Airway epithelial cell (primary cell): Measurements from ENCODE around the gene CENPVL1. TPM values are rescaled to one million over a fixed set of nuclear protein-coding genes. Genes with fewer than 3 reads are reported as not detected.

Experiments
- total RNA-seq: library from RNA; depleted of rRNA; stranded (reverse); fragments of >200 nt; gene quantifications from 2 replicates; pipeline ENCODE4 v1.2.3, GENCODE V29; 2015

CENPVL1 gene
- not detected in 2 replicates for total RNA-seq

DNA sequence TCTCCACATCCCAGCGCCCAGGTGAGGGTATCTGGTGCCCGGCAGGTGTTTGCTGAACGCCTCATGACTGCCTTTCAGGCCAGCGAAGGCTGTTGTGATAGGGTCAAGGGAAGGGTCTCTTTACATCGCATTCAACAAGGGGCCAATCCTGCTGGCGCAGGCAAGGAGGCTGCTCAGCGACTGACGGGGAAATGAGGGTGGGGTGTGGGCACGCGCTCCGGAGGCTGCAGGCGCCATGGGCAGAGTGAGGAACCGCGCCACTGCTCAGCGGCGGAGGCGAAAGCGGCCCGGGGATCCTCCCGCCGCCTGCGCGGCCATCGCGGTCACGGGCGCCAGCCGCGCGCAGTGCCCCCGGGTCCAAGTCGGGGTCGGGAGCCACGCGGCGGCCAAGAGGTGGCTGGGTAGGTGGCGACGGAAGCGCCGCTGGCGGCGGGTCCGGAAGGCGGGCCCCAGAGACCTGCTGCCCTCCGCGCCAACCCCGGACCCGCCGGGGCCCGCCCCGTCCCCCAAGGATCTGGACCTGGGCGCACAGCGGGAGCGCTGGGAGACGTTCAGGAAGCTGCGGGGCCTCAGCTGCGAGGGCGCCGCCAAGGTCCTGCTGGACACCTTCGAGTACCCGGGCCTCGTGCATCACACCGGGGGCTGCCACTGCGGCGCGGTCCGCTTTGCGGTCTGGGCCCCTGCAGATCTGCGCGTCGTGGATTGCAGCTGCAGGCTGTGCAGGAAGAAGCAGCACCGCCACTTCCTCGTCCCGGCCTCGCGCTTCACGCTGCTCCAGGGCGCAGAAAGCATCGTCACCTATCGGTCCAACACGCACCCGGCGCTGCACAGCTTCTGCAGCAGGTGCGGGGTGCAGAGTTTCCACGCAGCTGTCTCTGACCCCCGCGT is at the start of gene CENPVL1:
Gene CENPVL1 (plus strand): TSS at position 236 of the 888 bp plus-strand sequence. CDS start 0 bp downstream, at position 236.

GRCh38 chrX:51682720-51683062 is 27.6 kb upstream of the CENPVL1 start, which contains the start of gene CENPVL2:
Gene CENPVL2 (minus strand): TSS chrX:51682831. CDS start chrX:51682831, 0 bp downstream.

DNA sequence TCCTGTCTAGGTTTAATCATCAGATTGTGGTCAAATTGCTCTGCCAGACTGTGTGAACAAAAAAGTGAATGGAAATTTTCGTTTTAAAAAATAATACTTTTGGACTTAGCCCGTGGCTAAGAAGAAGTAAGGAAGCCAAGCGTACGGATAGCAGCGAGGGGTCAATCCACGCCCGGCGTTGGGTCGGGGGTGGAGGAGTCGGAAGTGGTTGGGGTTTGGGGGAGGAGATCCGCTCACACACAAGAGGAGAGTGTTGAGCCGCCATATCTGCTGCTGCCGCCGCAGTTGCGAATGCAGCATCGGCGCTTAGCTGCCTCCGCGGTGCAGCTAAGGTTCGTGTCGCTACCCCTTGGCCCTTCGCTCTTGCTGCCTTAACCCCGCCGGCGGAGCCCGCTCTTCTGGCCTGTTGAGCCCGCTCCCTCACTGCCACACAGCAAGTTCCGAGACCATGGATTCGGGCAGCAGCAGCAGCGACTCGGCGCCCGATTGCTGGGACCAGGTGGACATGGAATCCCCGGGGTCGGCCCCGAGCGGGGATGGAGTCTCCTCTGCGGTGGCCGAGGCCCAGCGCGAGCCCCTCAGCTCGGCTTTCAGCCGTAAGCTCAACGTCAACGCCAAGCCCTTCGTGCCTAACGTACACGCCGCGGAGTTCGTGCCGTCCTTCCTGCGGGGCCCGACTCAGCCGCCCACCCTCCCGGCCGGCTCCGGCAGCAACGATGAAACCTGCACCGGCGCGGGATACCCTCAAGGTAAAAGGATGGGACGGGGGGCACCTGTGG is 33.1 kb downstream of the CENPVL1 start, which contains the start of gene GSPT2:
Gene GSPT2 (plus strand): TSS at position 264 of the 779 bp plus-strand sequence. CDS start 185 bp downstream, at position 449.

Other genes with a start within 250 kb of the CENPVL1 start
- 11.8 and 12.8 TPM in 2 replicates for gene NUDT11, start 213.9 kb upstream of the CENPVL1 start, total RNA-seq
- not detected in 2 replicates for gene CENPVL3, start 91.6 kb upstream of the CENPVL1 start, total RNA-seq
- gene CENPVL2, start 27.7 kb upstream of the CENPVL1 start, total RNA-seq, result not detected in 2 replicates
- 2.0 and 3.3 TPM in 2 replicates for gene GSPT2, start 32.9 kb downstream of the CENPVL1 start, total RNA-seq
- 111 and 134 TPM in 2 replicates for gene MAGED1, start 183.1 kb downstream of the CENPVL1 start, total RNA-seq